Colon (tissue), 2 donors: ENCODE data around the gene SLC66A2.

Experiments
- FAIRE-seq: peaks from 2 replicates; lab custom pipeline; 2012; peaks lifted over from hg19 to GRCh38; lab: Jason Lieb, UNC
- donor health status: control.
- donor health status: control.

SLC66A2 gene

DNA sequence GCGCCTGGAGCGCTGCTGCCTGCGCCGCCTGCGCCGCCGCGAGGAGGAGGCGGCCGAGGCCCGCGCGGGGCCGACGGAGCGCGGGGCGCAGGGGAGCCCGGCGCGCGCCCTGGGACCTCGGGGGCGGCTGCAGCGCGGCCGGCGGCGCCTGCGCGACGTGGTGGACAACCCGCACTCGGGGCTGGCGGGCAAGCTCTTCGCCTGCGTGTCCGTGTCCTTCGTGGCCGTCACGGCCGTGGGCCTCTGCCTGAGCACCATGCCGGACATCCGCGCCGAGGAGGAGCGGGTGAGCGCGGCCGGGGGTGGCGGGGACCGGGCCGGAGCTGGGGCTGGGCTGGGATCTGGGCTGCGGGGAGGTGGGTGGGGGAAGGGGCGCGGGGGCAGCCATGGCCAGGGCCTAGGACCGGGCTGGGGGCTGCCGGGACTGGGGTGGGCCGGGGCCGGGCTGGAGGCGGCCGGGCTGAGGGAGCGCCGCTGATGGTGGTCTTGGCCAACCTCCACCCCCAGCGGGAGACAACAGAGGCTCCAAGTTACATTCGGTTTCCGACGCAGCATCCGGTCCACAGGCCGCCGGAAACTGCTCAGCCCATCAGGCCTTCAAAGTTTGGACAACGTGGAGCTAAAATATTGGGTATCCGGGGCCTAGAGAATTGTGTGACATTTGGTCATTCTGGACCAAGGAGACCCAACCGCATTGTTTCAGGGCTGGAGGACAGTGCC lies 87.3 kb downstream of the SLC66A2 start:
- no peak for FAIRE-seq

DNA sequence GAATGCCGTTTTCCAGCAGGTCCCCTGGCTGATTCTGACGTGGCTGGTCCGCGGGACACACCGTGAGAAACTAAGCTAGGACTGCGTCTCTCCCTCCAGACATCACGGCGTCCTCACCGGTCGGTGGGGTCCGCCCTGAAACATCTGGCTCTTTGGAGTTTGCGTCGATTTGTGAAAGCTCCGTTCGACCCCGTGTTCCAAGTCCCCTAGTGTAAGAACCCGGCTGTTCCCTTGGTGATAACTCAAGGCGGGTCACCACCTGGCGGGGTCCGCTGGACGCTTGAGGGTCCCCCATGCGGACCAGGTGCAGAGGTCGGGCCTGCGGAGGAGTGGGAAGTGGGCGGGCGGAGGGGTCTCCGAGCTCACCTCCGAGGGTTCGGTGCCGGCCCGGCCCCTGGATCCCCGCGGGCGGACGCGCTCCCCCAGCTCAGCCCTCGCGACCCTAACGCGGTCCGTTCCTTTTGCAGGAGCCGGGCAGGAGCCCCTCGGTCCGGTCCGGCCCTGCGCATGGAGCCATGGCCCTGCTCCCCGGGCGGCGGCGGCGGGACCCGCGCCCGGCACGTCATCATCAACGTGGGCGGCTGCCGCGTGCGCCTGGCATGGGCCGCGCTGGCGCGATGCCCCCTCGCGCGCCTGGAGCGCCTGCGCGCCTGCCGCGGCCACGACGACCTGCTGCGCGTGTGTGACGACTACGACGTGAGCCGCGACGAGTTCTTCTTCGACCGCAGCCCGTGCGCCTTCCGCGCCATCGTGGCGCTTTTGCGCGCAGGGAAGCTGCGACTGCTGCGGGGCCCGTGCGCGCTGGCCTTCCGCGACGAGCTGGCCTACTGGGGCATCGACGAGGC lies 88.1 kb downstream of the SLC66A2 start:
- FAIRE-seq, result no peak

GRCh38 chr18:79862562-79862961 lies 88.9 kb downstream of the SLC66A2 start:
- no peak for FAIRE-seq

GRCh38 chr18:79861687-79862086 lies 89.8 kb downstream of the SLC66A2 start:
- FAIRE-seq, result no peak

DNA sequence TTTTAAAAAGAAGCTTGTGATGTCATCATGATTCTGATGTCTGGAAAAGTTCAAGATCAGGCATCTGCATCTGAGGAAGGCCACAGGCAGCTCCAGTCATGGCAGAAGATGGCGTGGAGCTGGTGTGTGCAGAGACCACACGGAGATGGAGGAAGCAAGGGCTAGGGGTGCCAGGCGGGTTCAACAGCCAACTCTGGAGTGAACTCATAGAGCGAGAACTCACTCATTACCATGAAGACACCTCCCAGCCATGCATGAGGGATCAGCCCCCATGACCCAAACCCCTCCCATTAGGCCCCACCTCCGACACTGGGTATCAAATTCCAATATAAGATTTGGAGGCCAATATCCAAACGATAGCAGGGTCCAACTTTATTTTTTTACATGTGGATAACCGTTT lies 92.1 kb downstream of the SLC66A2 start:
- FAIRE-seq, result no peak

- FAIRE-seq, result no peak
These were observed 94.3 kb downstream of the SLC66A2 start for GRCh38 chr18:79857082-79857671.

DNA sequence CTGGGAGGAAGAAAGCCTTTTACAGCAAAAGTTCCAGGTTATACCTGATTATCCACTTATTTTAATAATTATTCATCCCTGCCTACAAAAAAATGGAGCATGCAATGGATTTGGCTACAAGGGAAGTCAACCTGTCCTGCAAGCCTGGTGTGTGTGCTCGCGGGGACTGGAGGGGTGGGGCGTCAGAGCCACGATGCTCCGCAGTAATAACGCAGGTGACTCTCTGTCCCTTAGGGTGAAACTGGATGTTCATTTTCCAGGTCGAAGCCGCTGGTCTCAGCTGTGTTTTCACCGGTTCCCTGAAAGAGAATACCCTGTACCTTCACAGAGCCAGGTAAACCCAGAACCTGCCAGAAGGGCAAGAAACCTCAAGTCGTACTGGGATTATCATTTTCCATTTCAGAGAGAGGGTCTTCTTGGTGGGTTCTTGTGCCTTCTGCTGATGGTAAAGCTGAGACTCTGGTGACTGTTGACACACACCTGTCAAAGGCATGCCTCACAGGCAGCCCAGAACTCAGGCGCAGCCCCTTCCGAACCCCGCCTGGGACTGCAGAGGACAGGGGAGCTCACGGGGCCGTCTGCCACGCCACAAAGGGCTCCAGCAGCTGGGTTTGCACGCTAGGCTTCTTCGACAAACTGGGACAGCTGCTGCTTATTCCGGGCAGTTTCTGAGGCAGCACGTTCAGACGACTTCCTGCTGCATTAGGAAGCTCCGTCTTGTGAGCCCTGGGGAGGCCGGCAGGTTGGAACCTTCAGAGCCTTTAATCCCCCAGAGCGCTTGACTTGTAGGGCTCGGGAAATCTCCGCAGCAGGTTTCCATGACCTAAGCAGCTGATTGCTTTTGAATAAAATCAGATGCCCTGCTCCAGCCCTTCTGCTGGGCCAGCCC lies 95.1 kb downstream of the SLC66A2 start:
- FAIRE-seq, result no peak

DNA sequence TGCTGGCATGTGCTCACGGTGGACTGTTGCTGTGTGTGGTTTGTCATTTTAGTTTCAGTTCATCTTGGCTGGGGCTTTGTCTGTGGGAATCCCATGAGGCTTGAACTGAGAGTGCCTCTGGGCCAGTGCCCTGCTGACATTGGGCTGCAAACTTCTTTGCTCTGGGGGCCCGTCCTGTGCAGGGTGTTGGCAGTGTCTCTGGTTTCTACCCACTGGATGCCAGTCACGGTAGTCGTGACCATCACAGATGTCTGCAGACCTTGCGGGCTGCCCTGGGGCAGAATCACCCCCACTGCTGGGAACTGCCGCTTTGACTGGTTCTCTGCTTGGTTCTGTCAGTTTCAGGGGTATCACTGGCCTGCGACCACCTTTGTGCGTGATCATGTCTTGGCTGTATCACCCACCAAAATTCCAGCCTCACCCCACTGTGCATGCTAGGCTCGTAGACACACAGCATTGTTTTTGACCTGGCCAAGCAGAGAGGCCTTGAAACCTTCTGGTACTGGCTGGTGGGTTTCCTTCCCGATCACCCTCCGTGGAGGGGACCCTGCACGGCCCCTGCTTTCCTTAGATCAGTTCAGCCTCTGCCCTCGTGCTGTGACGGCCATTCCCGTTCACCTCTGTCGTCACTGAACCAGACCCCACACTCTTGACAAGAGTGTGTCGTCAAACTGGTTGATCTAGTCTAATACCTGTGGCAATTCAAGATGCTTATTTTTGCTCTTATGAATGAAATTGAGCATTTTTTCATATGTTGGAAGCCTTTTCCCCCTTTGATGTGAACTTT lies 96.1 kb downstream of the SLC66A2 start:
- FAIRE-seq, result no peak

DNA sequence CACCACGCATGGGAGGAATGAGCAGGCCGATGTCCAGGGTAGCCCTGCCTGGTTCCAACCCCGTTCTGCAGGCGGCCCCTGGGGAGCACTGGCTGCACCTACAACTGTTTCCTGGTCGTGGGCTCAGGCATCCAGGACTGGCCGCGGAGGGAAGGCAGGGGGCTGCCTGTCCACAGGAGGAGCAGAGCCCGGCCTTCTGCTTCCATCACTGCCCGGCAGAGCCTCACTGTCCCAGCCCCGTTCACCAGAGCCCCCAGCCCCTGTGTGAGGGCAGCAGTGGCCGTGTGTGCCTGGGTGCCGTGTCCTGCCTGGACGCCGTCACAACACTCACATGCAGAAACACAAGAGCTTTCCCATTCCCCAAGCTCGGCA lies 97.5 kb downstream of the SLC66A2 start:
- FAIRE-seq, result no peak

GRCh38 chr18:79853303-79853992 lies 98.0 kb downstream of the SLC66A2 start:
- FAIRE-seq, result no peak

DNA sequence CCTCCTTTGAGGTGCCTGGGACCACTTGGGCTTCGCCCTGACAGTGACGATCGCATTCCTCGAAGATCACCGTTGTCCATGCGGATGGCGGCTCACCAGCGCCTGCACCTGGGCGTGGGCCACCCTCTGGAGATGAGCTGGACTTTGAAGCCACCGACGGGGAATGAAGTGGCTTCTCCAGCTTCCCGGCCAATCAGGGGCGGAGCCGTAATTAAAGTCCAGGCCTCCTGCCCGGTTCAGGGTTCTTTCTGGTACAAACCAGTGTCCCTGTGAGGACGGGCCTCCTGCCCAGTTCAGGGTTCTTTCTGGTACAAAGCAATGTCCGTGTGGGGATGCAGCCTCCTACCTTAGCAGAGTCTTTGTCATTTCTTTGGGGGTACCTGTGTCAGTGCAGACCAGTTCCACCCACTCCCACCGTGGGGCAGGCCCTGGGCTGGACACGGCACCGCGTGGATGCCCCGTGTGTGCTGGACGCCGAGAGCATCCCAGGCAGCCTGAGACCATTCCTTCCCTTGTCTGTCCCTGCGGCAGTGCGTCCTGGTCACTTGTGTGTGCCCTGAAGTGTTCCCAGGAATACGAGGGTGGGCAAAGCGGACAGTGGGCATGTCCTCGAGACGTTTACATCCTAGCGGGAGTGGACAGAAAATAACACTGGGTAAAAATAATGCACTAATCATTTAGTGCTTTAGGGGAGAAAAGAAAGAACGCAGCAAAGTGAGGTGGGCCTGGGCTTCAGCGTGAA lies 98.7 kb downstream of the SLC66A2 start:
- FAIRE-seq, result no peak
